Measurements from ENCODE around the gene FAM168B. TPM values are rescaled to one million over a fixed set of nuclear protein-coding genes. Genes with fewer than 3 reads are reported as not detected.

The FAM168B gene
- total and polyA plus RNA-seq, 10 of the 15 experiments (the other 5 are each of a cell fraction or from before 2014, with no cell fraction given): 3.5 to 77.3 (median 45.9) TPM

GRCh38 chr2:131031875-131032274 lies 61.4 kb downstream of the FAM168B start (continued):
- TF ChIP-seq ZNF217 (IDR thresholded peaks at IDR 0.05) (no peak), CBFB (IDR thresholded peaks at IDR 0.05; ENCODE audit: low read depth) (no peak), KAT2A (conservative IDR thresholded peaks at IDR 0.05; ENCODE audit: control insufficient read depth, low read depth, low read length) (no peak), TARDBP (IDR thresholded peaks at IDR 0.05; ENCODE audit: borderline replicate concordance) (no peak), CREM (IDR thresholded peaks at IDR 0.05; ENCODE audit: low read depth) (no peak), BCL3 (IDR thresholded peaks at IDR 0.05; ENCODE audit: borderline replicate concordance, insufficient read depth, low read depth, low read length, poor library complexity, severe bottlenecking) (no peak), NFYA (IDR thresholded peaks at IDR 0.05; ENCODE audit: borderline replicate concordance, low read depth, low read length) (no peak)

- H3K4me1 ChIP-seq (ENCODE audit: control insufficient read depth, insufficient read depth, low read length): no peaks in the 10 kb centered on the region
- no peak overlapping the region for H2AFZ ChIP-seq (ENCODE audit: control insufficient read depth, low read depth, low read length)
- peaks cover 0 to 2% of the 10 kb centered on the region in 2 experiments; a peak in 2 of 4 replicates for H3K27me3 ChIP-seq (replicated peaks in 1 of 2; ENCODE audit: control insufficient read depth in 2 of 2, insufficient read depth in 2 of 2, low read length in 1 of 2)
- no peaks in the 10 kb centered on the region; the same call in 2 of the 3 replicates for H3K9me3 ChIP-seq (replicated peaks; ENCODE audit: control insufficient read depth, insufficient read depth, low read length)
- H3K4me2 ChIP-seq (ENCODE audit: control insufficient read depth, insufficient read depth): no peak overlapping the region
- no peaks in the 10 kb centered on the region for H3K79me2 ChIP-seq (ENCODE audit: control insufficient read depth, insufficient read depth, low read length)
- BruUV-seq (replicated peaks): no TSS peak
- in situ Hi-C loops (cut with MboI): no loop called here
- RAD21 ChIA-PET (ENCODE audit: unreplicated experiment): no interaction called here
- WGBS (ENCODE audit: insufficient coverage, insufficient replicate concordance, low lambda C conversion rate, missing lambda C conversion rate): 23% methylated on average over 9 of the region's 9 CpGs
- SMC1A ChIA-PET (ENCODE audit: uncharacterized antibody, unreplicated experiment): no interaction called here
- TF ChIP-seq SUZ12 (IDR thresholded peaks at IDR 0.05; ENCODE audit: unreplicated experiment) (no peak), PAX8 (IDR thresholded peaks at IDR 0.05) (no peak), GATAD2B (conservative IDR thresholded peaks at IDR 0.05; ENCODE audit: low read depth) (no peak), MYB (IDR thresholded peaks at IDR 0.05; ENCODE audit: borderline replicate concordance, low read depth, low read length) (no peak), ZZZ3 (IDR thresholded peaks at IDR 0.05; ENCODE audit: control insufficient read depth, insufficient read length, low read depth) (no peak), LARP7 (IDR thresholded peaks at IDR 0.05) (no peak), IKZF2 (IDR thresholded peaks at IDR 0.05) (no peak), SMARCA5 (IDR thresholded peaks at IDR 0.05) (no peak), ESRRA (IDR thresholded peaks at IDR 0.05; ENCODE audit: low read length) (no peak), PAX5 (IDR thresholded peaks at IDR 0.05; ENCODE audit: borderline replicate concordance, low read depth, low read length) (no peak), NR2F1 (conservative IDR thresholded peaks at IDR 0.05) (no peak), MYC (IDR thresholded peaks at IDR 0.05; ENCODE audit: insufficient read depth, insufficient read length, insufficient replicate concordance, low read length, severe bottlenecking) (no peak), RELA (IDR thresholded peaks at IDR 0.05; ENCODE audit: borderline replicate concordance, partially characterized antibody) (no peak), PKNOX1 (IDR thresholded peaks at IDR 0.05) (no peak), ZNF24 (IDR thresholded peaks at IDR 0.05) (no peak)
- no peaks in the 10 kb centered on the region for H3K36me3 ChIP-seq (ENCODE audit: control insufficient read depth in 2 of 2, insufficient read depth in 2 of 2, low read length in 1 of 2)
- no peak overlapping the region for H3K27ac ChIP-seq (ENCODE audit: control insufficient read depth, insufficient read depth)
- ATAC-seq: no peak
- DNase-seq (ENCODE audit: low read depth, low spot score): no peak
- H4K20me1 ChIP-seq (ENCODE audit: control insufficient read depth, insufficient read depth): peaks cover 3% of the 10 kb centered on the region; the same call in 1 of the 2 replicates
- FAIRE-seq: no peak
- no peak overlapping the region for H3K9ac ChIP-seq (ENCODE audit: control insufficient read depth, insufficient read depth, low read length)
- intact Hi-C loops (cut with micrococcal nuclease; ENCODE audit: unreplicated experiment): no loop called here
- POLR2A ChIA-PET: no interaction called here
- CTCF ChIA-PET: no interaction called here
- H3K4me3 ChIP-seq: no peak overlapping the region
These were observed 61.8 kb downstream of the FAM168B start for GRCh38 chr2:131031431-131031841.
